A673 (cell line): ENCODE results near the gene GGPS1. TPM values are rescaled to one million over a fixed set of nuclear protein-coding genes. Genes with fewer than 3 reads are reported as not detected.

Source experiments
- BruUV-seq: library from RNA; stranded (reverse); fragments of 400-500 nt; replicated peaks from 2 replicates; lab custom pipeline; 2021; lab: Mats Ljungman, UMichigan
- CTCF ChIA-PET: fragments of 300-600 bp; sonication (Branson Sonifier 250); formaldehyde crosslinking; loops from one replicate; lab custom pipeline; 2022; ENCODE audit warnings: antibody characterized with exemption; lab: Charles Lee
- POLR2A ChIA-PET: fragments of 300-600 bp; sonication (Branson Sonifier 250); formaldehyde crosslinking; loops from one replicate; lab custom pipeline; 2022; ENCODE audit warnings: antibody characterized with exemption; ENCODE audit not compliant: low non-redundant PET; lab: Charles Lee
- DNase-seq: peaks from one replicate; pipeline ENCODE4 v3.0.0-alpha.2; 2015; ENCODE audit warnings: low spot score
- H3K27ac ChIP-seq: fragments of 200-600 bp; sonication (generic); 2 replicates; pipeline ENCODE4 v1.5.1; 2016; ENCODE audit warnings: mixed run types, low read depth, mild to moderate bottlenecking, mixed read lengths, antibody characterized with exemption, low read length; ENCODE audit not compliant: poor library complexity, severe bottlenecking
- H3K27me3 ChIP-seq: fragments of 200-600 bp; sonication (generic); replicated peaks from 2 replicates; pipeline ENCODE4 v1.6.1; 2017; ENCODE audit warnings: mixed run types, low read depth, mild to moderate bottlenecking, mixed read lengths, antibody characterized with exemption, low read length; ENCODE audit not compliant: insufficient read depth, poor library complexity
- H3K36me3 ChIP-seq: fragments of 200-600 bp; sonication (generic); 2 replicates; pipeline ENCODE4 v1.6.1; 2016; ENCODE audit warnings: mixed run types, mild to moderate bottlenecking, mixed read lengths, antibody characterized with exemption, low read length; ENCODE audit not compliant: insufficient read depth, poor library complexity, severe bottlenecking
- H3K4me1 ChIP-seq: fragments of 200-600 bp; sonication (generic); 2 replicates; pipeline ENCODE4 v1.6.1; 2017; ENCODE audit warnings: mixed run types, mild to moderate bottlenecking, mixed read lengths, antibody characterized with exemption, low read length; ENCODE audit not compliant: insufficient read depth, poor library complexity, severe bottlenecking
- H3K4me3 ChIP-seq: fragments of 200-600 bp; sonication (generic); 2 replicates; pipeline ENCODE4 v1.5.1; 2016; ENCODE audit warnings: low read depth, mixed run types, mild to moderate bottlenecking, mixed read lengths, low read length; ENCODE audit not compliant: poor library complexity, severe bottlenecking
- H3K9me3 ChIP-seq: fragments of 200-600 bp; sonication (generic); 2 replicates; pipeline ENCODE4 v1.6.1; 2016; ENCODE audit warnings: mixed run types, low read depth, mild to moderate bottlenecking, mixed read lengths, antibody characterized with exemption, low read length; ENCODE audit not compliant: poor library complexity, severe bottlenecking
- CTCF ChIP-seq: fragments of 300-800, 200-600 bp; sonication (generic); conservative IDR thresholded peaks from 2 replicates; pipeline ENCODE4 v1.5.1; 2017; ENCODE audit warnings: low read depth, mild to moderate bottlenecking, antibody characterized with exemption, low read length, moderate library complexity, mixed read lengths
- EZH2 ChIP-seq: fragments of 200-600 bp; sonication (generic); IDR thresholded peaks from 2 replicates; pipeline ENCODE4 v1.6.1; 2017; ENCODE audit warnings: borderline replicate concordance, low read depth, mild to moderate bottlenecking, mixed read lengths, antibody characterized with exemption, low read length; ENCODE audit not compliant: poor library complexity, severe bottlenecking
- intact Hi-C: fragments of 100-400 bp; cut with micrococcal nuclease; formaldehyde crosslinking; loops from one replicate; pipeline ENCODE4 v1.10.0; 2022; ENCODE audit not compliant: unreplicated experiment
- total RNA-seq: library from RNA; stranded (reverse); gene quantifications from 2 replicates; pipeline ENCODE4 v1.2.3, GENCODE V29; 2021

Gene GGPS1
- total RNA-seq, 1 experiment from 2014 or later = 26.8 TPM

DNA sequence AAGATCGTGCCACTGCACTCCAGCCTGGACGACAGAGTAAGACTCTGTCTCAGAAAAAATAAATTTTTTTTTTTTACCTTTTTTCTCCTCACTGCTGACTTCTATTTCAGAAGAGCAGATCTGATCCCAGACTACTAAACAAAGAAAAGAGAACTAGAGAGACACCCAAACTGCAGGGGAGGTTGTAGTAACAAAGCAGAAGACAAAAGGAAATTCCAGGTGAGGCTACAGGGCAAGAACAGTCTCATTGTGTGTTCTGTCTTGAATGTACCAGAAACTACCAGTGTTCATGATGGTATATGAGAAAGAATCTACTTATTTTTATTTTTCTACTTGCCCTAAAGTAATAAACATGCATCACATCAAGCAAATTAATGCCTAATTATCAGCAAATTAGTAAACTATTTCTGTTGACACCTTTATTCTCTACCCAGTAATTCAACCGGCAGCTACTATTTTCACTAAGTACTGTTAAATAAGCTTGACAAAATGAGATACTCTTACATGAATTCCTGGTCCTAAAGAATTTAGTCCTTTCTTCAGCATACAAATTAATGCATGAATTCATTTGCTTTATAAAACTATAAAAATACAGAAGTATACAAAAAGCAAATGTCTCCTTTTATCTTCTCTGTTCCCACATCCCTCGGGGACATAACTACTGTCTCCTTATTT lies 41.0 kb upstream of the GGPS1 start:
- Histone ChIP-seq H3K27ac (no peak overlapping the region), H3K36me3 (no peaks in the 10 kb centered on the region), H3K9me3 (no peaks in the 10 kb centered on the region), H3K4me1 (no peaks in the 10 kb centered on the region), H3K27me3 (no peaks in the 10 kb centered on the region), H3K4me3 (no peak overlapping the region)
- BruUV-seq = no TSS peak
- intact Hi-C loops = no loop called here
- DNase-seq = no peak
- CTCF ChIA-PET = no interaction called here
- POLR2A ChIA-PET = no interaction called here
- no peak for TF ChIP-seq EZH2
- no peak for TF ChIP-seq CTCF

GRCh38 chr1:235289859-235290739 lies 38.3 kb upstream of the GGPS1 start:
- intact Hi-C loops = no loop called here
- no peak for TF ChIP-seq EZH2
- no peak for TF ChIP-seq CTCF
- Histone ChIP-seq H3K36me3 (no peaks in the 10 kb centered on the region), H3K27me3 (no peaks in the 10 kb centered on the region), H3K4me1 (no peaks in the 10 kb centered on the region), H3K4me3 (no peak overlapping the region), H3K27ac (no peak overlapping the region), H3K9me3 (no peaks in the 10 kb centered on the region)
- CTCF ChIA-PET = no interaction called here
- DNase-seq = no peak
- no TSS peak for BruUV-seq
- POLR2A ChIA-PET = no interaction called here

GRCh38 chr1:235290740-235291502 lies 37.4 kb upstream of the GGPS1 start:
- H3K27ac ChIP-seq = no peak overlapping the region
- ChIA-PET CTCF (no interaction called here), POLR2A (no interaction called here)
- no peak overlapping the region for H3K4me3 ChIP-seq
- no peak for DNase-seq
- H3K36me3 ChIP-seq = no peaks in the 10 kb centered on the region
- H3K4me1 ChIP-seq = no peaks in the 10 kb centered on the region
- TF ChIP-seq CTCF (no peak), EZH2 (no peak)
- intact Hi-C loops = no loop called here
- no TSS peak for BruUV-seq
- no peaks in the 10 kb centered on the region for H3K9me3 ChIP-seq
- no peaks in the 10 kb centered on the region for H3K27me3 ChIP-seq
